Mesenchymal stem cell (in vitro differentiated cells and primary cell): ENCODE results near the gene USP3.

ENCODE experiments used
- DNase-seq: peaks from one replicate; pipeline ENCODE4 v3.0.0-alpha.2; 2013
- H2AFZ ChIP-seq: one replicate; pipeline ENCODE4 v1.6.1; 2013; ENCODE audit warnings: low read depth, mild to moderate bottlenecking, control low read depth, inconsistent platforms, low read length, moderate library complexity
- H2AK5ac ChIP-seq: 2 replicates; pipeline ENCODE4 v1.6.1; 2013; ENCODE audit warnings: low read length, moderate library complexity, mild to moderate bottlenecking, inconsistent platforms; ENCODE audit not compliant: severe bottlenecking
- H2BK120ac ChIP-seq: one replicate; pipeline ENCODE4 v1.6.1; 2013; ENCODE audit warnings: low read depth, mild to moderate bottlenecking, inconsistent platforms, low read length, moderate library complexity
- H2BK12ac ChIP-seq, 2 experiments: one replicate each; pipeline ENCODE4 v1.6.1; 2013; ENCODE audit warnings: inconsistent platforms in 2 of 2, low read length in 2 of 2, mild to moderate bottlenecking in 2 of 2, moderate library complexity in 2 of 2, control low read depth in 1 of 2
- H2BK15ac ChIP-seq: one replicate; pipeline ENCODE4 v1.6.1; 2013; ENCODE audit warnings: mild to moderate bottlenecking, low read depth, inconsistent platforms; ENCODE audit not compliant: poor library complexity, severe bottlenecking
- H2BK5ac ChIP-seq: 2 replicates; pipeline ENCODE4 v1.6.1; 2013; ENCODE audit warnings: low read depth, mild to moderate bottlenecking, low read length, control low read depth, inconsistent platforms; ENCODE audit not compliant: poor library complexity, severe bottlenecking
- H3K14ac ChIP-seq, 2 experiments: one replicate each; pipeline ENCODE4 v1.6.1; 2013; ENCODE audit warnings: inconsistent platforms in 2 of 2, low read length in 2 of 2, control low read depth in 1 of 2, mild to moderate bottlenecking in 1 of 2, moderate library complexity in 1 of 2
- H3K18ac ChIP-seq, 2 experiments: one replicate each; pipeline ENCODE4 v1.6.1; 2013; ENCODE audit warnings: inconsistent platforms in 2 of 2, low read length in 2 of 2, control low read depth in 1 of 2, low read depth in 1 of 2, mild to moderate bottlenecking in 1 of 2
- H3K23ac ChIP-seq, 2 experiments: one replicate each; pipeline ENCODE4 v1.6.1; 2013; ENCODE audit warnings: inconsistent platforms in 2 of 2, low read length in 2 of 2, mild to moderate bottlenecking in 2 of 2, moderate library complexity in 2 of 2, control low read depth in 1 of 2
- H3K27ac ChIP-seq: 2 replicates; pipeline ENCODE4 v1.5.1; 2013; ENCODE audit warnings: mild to moderate bottlenecking, moderate library complexity, low read length, control low read depth, inconsistent platforms; ENCODE audit not compliant: poor library complexity, severe bottlenecking
- H3K27me3 ChIP-seq, 2 experiments: 2 replicates each; pipeline versions ENCODE4 v1.6.1 to v1.7.0; 2013; ENCODE audit warnings: low read length in 2 of 2, mild to moderate bottlenecking in 2 of 2, moderate library complexity in 2 of 2, control low read depth in 1 of 2, inconsistent platforms in 1 of 2; ENCODE audit not compliant: control insufficient read depth in 1 of 2, insufficient read depth in 1 of 2
- H3K36me3 ChIP-seq, 2 experiments: 2 replicates each; pipeline versions ENCODE4 v1.6.1 to v1.7.0; 2013; ENCODE audit warnings: low read length in 2 of 2, control low read depth in 1 of 2, inconsistent platforms in 1 of 2, low read depth in 1 of 2, mild to moderate bottlenecking in 1 of 2; ENCODE audit not compliant: insufficient read depth in 2 of 2, control insufficient read depth in 1 of 2
- H3K4ac ChIP-seq, 2 experiments: one replicate each; pipeline ENCODE4 v1.6.1; 2013; ENCODE audit warnings: inconsistent platforms in 2 of 2, low read length in 2 of 2, mild to moderate bottlenecking in 2 of 2, moderate library complexity in 2 of 2, control low read depth in 1 of 2, low read depth in 1 of 2
- H3K4me1 ChIP-seq: 2 replicates; pipeline ENCODE4 v1.6.1; 2013; ENCODE audit warnings: low read depth, low read length, control low read depth; ENCODE audit not compliant: control insufficient read depth, insufficient read depth
- H3K4me2 ChIP-seq: 2 replicates; pipeline ENCODE4 v1.6.1; 2013; ENCODE audit warnings: low read length, mild to moderate bottlenecking, inconsistent platforms; ENCODE audit not compliant: poor library complexity, severe bottlenecking
- H3K4me3 ChIP-seq, 2 experiments: 2 replicates each; pipeline versions ENCODE4 v1.5.1 to v1.7.0; 2013; ENCODE audit warnings: low read length in 2 of 2, mild to moderate bottlenecking in 2 of 2, control low read depth in 1 of 2, low read depth in 1 of 2; ENCODE audit not compliant: insufficient read depth in 1 of 2
- H3K79me1 ChIP-seq: replicated peaks from 2 replicates; pipeline ENCODE4 v1.6.1; 2013; ENCODE audit warnings: mild to moderate bottlenecking, control low read depth, low read length, inconsistent platforms; ENCODE audit not compliant: poor library complexity, severe bottlenecking
- H3K9ac ChIP-seq: 2 replicates; pipeline ENCODE4 v1.7.0; 2013; ENCODE audit warnings: mild to moderate bottlenecking, low read length, moderate library complexity
- H3K9me3 ChIP-seq: 2 replicates; pipeline ENCODE4 v1.7.0; 2013; ENCODE audit warnings: mild to moderate bottlenecking, low read length; ENCODE audit not compliant: control insufficient read depth
- H4K8ac ChIP-seq: one replicate; pipeline ENCODE4 v1.6.1; 2013; ENCODE audit warnings: inconsistent platforms, mild to moderate bottlenecking, low read length, moderate library complexity
- H4K91ac ChIP-seq: one replicate; pipeline ENCODE4 v1.6.1; 2013; ENCODE audit warnings: mild to moderate bottlenecking, low read length, inconsistent platforms
- WGBS: methylation state at CpG from one replicate; pipeline ENCODE4 v1.1.7; 2013; ENCODE audit warnings: mixed read lengths; 5-methylcytosine and 5-hydroxymethylcytosine counted together

Gene USP3

DNA sequence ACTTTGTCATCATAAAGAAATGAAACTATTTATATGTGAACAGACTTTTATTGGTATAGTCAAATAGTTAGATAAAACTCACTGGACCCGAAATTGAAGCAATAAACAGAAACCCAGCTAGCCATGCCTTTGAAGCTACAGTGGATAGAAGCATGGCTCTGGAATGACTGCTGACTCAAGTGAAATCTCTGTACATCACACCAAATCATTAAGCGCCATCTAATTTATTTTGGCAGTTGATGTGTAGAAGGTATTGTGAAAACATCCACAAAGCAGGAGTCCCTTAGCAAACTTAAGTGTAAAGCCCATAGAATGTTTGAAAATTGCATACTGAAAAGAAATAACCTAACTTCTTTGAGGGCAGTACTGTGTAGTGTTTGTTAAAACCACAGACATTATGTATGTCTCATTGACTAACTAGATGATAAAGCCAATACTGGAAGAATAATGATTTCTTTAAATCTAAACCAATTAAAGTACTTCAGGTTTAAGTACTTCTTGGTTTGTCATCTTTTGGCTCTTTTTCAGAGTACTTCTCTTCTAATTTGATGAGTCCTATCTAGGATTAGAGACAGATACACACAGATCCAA lies 50.0 kb downstream of the USP3 start:
- H2BK120ac ChIP-seq, result no peak overlapping the region
- H3K9me3 ChIP-seq, result no peaks in the 10 kb centered on the region
- no peak overlapping the region for H2BK5ac ChIP-seq
- peaks cover 11% of the 10 kb centered on the region for H3K79me1 ChIP-seq
- no peak overlapping the region for H3K14ac ChIP-seq
- H3K4ac ChIP-seq, result no peak overlapping the region
- H2BK15ac ChIP-seq, result no peak overlapping the region
- no peak overlapping the region for H2AK5ac ChIP-seq
- peak overlapping the region; percentile 94 for H3K9ac ChIP-seq
- peak; percentile 52 for DNase-seq
- no peak overlapping the region for H3K4me2 ChIP-seq
- H4K8ac ChIP-seq, result no peak overlapping the region
- no peak overlapping the region for H2BK12ac ChIP-seq
- no peak overlapping the region for H3K4me3 ChIP-seq
- peaks cover 7% of the 10 kb centered on the region for H3K4me1 ChIP-seq
- no peaks in the 10 kb centered on the region for H3K27me3 ChIP-seq
- H3K23ac ChIP-seq, result no peak overlapping the region
- H3K18ac ChIP-seq, result no peak overlapping the region
- H4K91ac ChIP-seq, result no peak overlapping the region
- WGBS, result 60% methylated on average over 1 of the region's 2 CpGs
- peaks cover 6 to 31% of the 10 kb centered on the region in 2 experiments for H3K36me3 ChIP-seq
- peak overlapping the region; percentile 70 for H3K27ac ChIP-seq
- no peak overlapping the region for H2AFZ ChIP-seq

DNA sequence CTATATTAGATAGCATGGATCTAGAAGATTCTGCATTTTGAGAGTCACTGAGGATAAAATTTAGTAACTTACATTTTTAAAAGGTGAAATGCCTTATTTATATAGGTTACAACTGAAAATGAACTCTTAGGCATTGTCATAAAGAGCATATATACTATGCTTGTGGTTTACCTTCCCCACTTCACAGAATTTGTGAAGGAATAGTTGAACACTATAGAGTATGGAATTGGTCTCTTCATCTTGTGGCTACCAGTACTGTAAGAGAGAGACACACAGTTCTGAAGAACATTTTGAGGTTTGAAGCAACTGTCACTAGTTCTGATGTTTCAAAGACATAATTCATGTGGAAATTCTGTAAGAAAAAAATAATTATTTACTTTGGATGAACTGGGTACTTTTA lies 51.1 kb downstream of the USP3 start:
- peaks cover 9% of the 10 kb centered on the region for H3K4me1 ChIP-seq
- H3K4me3 ChIP-seq, result no peak overlapping the region
- H3K27ac ChIP-seq, result no peak overlapping the region
- H3K14ac ChIP-seq, result no peak overlapping the region
- no peak overlapping the region for H2AK5ac ChIP-seq
- no peak overlapping the region for H2BK120ac ChIP-seq
- no peaks in the 10 kb centered on the region for H3K9me3 ChIP-seq
- H3K27me3 ChIP-seq, result no peaks in the 10 kb centered on the region
- no peak overlapping the region for H2BK5ac ChIP-seq
- no peak overlapping the region for H3K23ac ChIP-seq
- no peak overlapping the region for H3K18ac ChIP-seq
- DNase-seq, result no peak
- H2AFZ ChIP-seq, result no peak overlapping the region
- no peak overlapping the region for H4K91ac ChIP-seq
- no peak overlapping the region for H3K9ac ChIP-seq
- peaks cover 11% of the 10 kb centered on the region for H3K79me1 ChIP-seq
- no peak overlapping the region for H3K4me2 ChIP-seq
- no peak overlapping the region for H4K8ac ChIP-seq
- H3K36me3 ChIP-seq, result peaks cover 6 to 39% of the 10 kb centered on the region in 2 experiments
- no peak overlapping the region for H2BK12ac ChIP-seq
- no peak overlapping the region for H2BK15ac ChIP-seq
- no peak overlapping the region for H3K4ac ChIP-seq

DNA sequence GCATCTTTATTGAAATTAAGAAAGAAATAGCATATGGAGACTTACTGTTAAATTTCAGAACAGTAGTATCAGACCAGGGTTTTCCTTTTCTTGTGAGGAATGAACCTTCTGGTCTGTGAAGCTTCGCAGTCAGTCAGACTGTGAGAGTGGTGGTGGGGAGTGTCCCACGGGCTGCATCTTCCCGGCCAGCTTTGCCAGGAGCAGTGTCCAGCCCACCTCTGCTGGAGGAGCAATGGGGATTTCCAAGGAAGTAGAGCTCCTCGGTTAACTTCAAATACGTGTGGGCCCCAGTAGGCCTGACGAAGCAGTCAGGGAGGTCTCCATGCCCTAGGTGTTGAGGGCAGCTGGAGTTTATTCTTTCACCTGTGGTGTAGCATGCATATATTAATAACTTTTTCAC lies 51.9 kb downstream of the USP3 start:
- Histone ChIP-seq H3K4me1 (peaks cover 12% of the 10 kb centered on the region), H3K36me3 (peaks cover 7 to 46% of the 10 kb centered on the region in 2 experiments), H2BK5ac (no peak overlapping the region), H3K9ac (no peak overlapping the region), H3K4ac (no peak overlapping the region), H3K79me1 (peaks cover 11% of the 10 kb centered on the region), H2BK120ac (no peak overlapping the region), H3K4me2 (peak overlapping the region; percentile 39), H3K27me3 (no peaks in the 10 kb centered on the region), H3K9me3 (no peaks in the 10 kb centered on the region), H3K23ac (no peak overlapping the region), H2BK12ac (no peak overlapping the region), H2BK15ac (no peak overlapping the region), H3K14ac (no peak overlapping the region), H3K27ac (peak overlapping the region; percentile 24), H2AK5ac (peak overlapping the region; percentile 27), H4K91ac (no peak overlapping the region), H4K8ac (no peak overlapping the region), H3K18ac (no peak overlapping the region), H3K4me3 (no peak overlapping the region), H2AFZ (no peak overlapping the region)
- DNase-seq, result no peak
- 90% methylated on average over 5 of the region's 6 CpGs for WGBS

DNA sequence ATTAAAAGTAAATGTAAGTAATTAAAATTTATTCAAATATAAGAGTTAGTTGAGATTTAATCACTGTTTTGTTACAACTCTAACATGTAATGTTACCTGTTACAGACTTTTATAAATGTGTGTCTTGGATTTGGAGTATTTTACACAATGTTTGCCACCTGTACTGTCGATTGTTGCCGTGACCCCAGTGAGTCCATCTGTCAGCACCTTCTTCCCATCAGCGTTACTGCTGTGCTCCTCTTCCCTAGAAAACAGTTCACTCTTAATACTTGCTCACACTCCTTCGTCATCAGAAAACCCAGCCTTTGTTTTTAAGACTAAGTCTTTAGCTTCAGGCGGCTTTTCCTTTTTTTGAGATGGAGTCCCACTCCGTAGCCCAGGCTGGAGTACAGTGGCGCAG lies 52.3 kb downstream of the USP3 start:
- Histone ChIP-seq H3K9ac (no peak overlapping the region), H3K4me2 (no peak overlapping the region), H3K9me3 (no peaks in the 10 kb centered on the region), H4K91ac (no peak overlapping the region), H3K4me3 (no peak overlapping the region), H2BK15ac (no peak overlapping the region), H2AK5ac (peak overlapping the region; percentile 61), H2AFZ (no peak overlapping the region), H3K27ac (peak overlapping the region; percentile 42), H3K14ac (no peak overlapping the region), H3K23ac (no peak overlapping the region), H2BK5ac (no peak overlapping the region), H3K36me3 (peaks cover 10 to 51% of the 10 kb centered on the region in 2 experiments), H3K4ac (no peak overlapping the region), H4K8ac (no peak overlapping the region), H2BK120ac (no peak overlapping the region), H3K79me1 (peaks cover 11% of the 10 kb centered on the region), H3K27me3 (no peaks in the 10 kb centered on the region), H3K18ac (no peak overlapping the region), H3K4me1 (peaks cover 14% of the 10 kb centered on the region), H2BK12ac (no peak overlapping the region)
- DNase-seq, result no peak
- WGBS, result 96% methylated on average over 7 of the region's 7 CpGs
